Peyer's patch (tissue), 4 donors: ENCODE results near the gene ZNF283. TPM values are rescaled to one million over a fixed set of nuclear protein-coding genes. Genes with fewer than 3 reads are reported as not detected.
A peak's percentile ranks its signal among the peaks of the same experiment; 100 is the strongest.

Experiments used
- DNase-seq, 3 donors: peaks; one replicate each; pipeline ENCODE4 v3.0.0-alpha.2; 2017 to 2019
- H3K27ac ChIP-seq, 4 donors: fragments of 200-600 bp; sonication (generic); one replicate each; pipeline ENCODE4 v1.5.1; 2016 to 2019
- H3K27me3 ChIP-seq, 2 donors: fragments of 200-600 bp; sonication (generic); one replicate each; pipeline ENCODE4 v1.5.1; 2019
- H3K36me3 ChIP-seq, 3 donors: fragments of 200-600 bp; sonication (generic); one replicate each; pipeline ENCODE4 v1.5.1; 2016 to 2019
- H3K4me1 ChIP-seq, 4 donors: fragments of 200-600 bp; sonication (generic); one replicate each; pipeline ENCODE4 v1.5.1; 2016 to 2019
- H3K4me3 ChIP-seq, 4 donors: fragments of 200-600 bp; sonication (generic); 1 replicate in 3 of 4; 2 replicates in 1 of 4; pipeline ENCODE4 v1.5.1; 2016 to 2019; ENCODE audit warnings: mild to moderate bottlenecking in 1 of 4
- H3K9me3 ChIP-seq, 4 donors: fragments of 200-600 bp; sonication (generic); one replicate each; pipeline ENCODE4 v1.5.1; 2016 to 2019; ENCODE audit warnings: mild to moderate bottlenecking in 1 of 4
- POLR2A ChIP-seq, 2 donors: fragments of 450-650 bp; IDR thresholded peaks; one replicate each; pipeline ENCODE4 v1.5.1; 2017; ENCODE audit warnings: antibody characterized with exemption in 2 of 2, mild to moderate bottlenecking in 2 of 2, moderate library complexity in 2 of 2
- total RNA-seq, 4 donors: library from RNA; depleted of rRNA; stranded (reverse); fragments of >200 nt; gene quantifications; one replicate each; pipeline ENCODE4 v1.1.0, GENCODE V29; 2016
- TF ChIP-seq, protein P1 (sequence below), 6 experiments: fragments of 450-650 bp in 4 of 6; fragments of 200-600 bp in 2 of 6; sonication (generic) in 1 of 6; IDR thresholded peaks; one replicate each; pipeline ENCODE4 v1.5.1; 2017 to 2019; ENCODE audit warnings: antibody characterized with exemption in 6 of 6, mild to moderate bottlenecking in 3 of 6, moderate library complexity in 1 of 6

The ZNF283 gene
- total RNA-seq, 4 donors from 2014 or later, result 5.4 to 22.1 (median 11.8) TPM

DNA sequence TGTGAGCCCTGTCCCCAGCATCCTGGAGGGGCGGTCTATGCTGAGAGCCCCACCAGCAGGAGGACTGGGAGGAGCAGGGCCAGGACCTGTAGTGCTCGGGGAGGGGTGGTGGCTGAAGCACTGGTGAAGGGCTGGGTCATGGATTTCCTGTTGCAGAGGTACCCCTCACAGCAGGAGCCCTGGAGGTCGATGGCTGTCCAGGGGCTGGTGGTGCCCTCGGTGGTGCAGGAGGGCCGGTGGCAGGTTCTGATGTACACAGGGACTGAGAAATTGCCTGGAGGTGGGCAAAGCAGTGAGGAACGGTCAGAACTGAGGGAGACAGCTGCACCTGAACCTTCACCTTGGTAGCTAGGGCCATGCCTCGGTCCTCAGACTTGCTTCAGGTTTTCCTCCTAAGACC, 29.6 kb upstream of the ZNF283 start:
- H3K27ac ChIP-seq, result no peak overlapping the region
- no peaks in the 10 kb centered on the region for H3K36me3 ChIP-seq
- H3K4me1 ChIP-seq, result peaks cover 0 to 13% (median 3%) of the 10 kb centered on the region in 4 donors
- no peak overlapping the region for H3K4me3 ChIP-seq
- TF ChIP-seq, protein P1, sequence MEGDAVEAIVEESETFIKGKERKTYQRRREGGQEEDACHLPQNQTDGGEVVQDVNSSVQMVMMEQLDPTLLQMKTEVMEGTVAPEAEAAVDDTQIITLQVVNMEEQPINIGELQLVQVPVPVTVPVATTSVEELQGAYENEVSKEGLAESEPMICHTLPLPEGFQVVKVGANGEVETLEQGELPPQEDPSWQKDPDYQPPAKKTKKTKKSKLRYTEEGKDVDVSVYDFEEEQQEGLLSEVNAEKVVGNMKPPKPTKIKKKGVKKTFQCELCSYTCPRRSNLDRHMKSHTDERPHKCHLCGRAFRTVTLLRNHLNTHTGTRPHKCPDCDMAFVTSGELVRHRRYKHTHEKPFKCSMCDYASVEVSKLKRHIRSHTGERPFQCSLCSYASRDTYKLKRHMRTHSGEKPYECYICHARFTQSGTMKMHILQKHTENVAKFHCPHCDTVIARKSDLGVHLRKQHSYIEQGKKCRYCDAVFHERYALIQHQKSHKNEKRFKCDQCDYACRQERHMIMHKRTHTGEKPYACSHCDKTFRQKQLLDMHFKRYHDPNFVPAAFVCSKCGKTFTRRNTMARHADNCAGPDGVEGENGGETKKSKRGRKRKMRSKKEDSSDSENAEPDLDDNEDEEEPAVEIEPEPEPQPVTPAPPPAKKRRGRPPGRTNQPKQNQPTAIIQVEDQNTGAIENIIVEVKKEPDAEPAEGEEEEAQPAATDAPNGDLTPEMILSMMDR (IDR thresholded peaks at IDR 0.05), result no peak
- TF ChIP-seq POLR2A (IDR thresholded peaks at IDR 0.05), result no peak
- DNase-seq, result no peak
- H3K9me3 ChIP-seq, result no peaks in the 10 kb centered on the region
- H3K27me3 ChIP-seq, result no peaks in the 10 kb centered on the region

DNA sequence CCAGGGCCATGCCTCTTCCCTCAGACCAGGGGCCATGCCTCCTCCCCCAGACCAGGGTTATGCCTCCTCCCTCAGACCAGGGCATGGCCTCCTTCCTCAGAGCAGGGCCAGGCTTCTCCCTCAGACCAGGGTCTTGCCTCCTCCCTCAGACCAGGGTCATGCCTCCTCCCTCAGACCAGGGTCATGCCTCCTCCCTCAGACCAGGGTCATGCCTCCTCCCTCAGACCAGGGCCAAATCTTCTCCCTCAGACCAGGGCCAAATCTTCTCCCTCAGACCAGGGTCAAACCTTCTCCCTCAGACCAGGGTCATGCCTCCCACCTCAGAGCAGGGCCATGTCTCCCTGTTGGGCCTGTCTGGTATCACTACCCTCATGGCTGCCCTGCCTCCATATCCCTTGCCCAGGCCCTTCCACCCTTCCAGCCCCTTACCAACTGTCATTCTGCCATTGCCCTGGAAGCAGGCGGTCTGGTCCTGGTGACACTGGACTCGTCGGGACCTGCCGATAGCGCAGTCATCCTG, 29.0 kb upstream of the ZNF283 start:
- H3K4me3 ChIP-seq, result peak overlapping the region; percentile 34 to 66 (median 55)
- no peak for DNase-seq

DNA sequence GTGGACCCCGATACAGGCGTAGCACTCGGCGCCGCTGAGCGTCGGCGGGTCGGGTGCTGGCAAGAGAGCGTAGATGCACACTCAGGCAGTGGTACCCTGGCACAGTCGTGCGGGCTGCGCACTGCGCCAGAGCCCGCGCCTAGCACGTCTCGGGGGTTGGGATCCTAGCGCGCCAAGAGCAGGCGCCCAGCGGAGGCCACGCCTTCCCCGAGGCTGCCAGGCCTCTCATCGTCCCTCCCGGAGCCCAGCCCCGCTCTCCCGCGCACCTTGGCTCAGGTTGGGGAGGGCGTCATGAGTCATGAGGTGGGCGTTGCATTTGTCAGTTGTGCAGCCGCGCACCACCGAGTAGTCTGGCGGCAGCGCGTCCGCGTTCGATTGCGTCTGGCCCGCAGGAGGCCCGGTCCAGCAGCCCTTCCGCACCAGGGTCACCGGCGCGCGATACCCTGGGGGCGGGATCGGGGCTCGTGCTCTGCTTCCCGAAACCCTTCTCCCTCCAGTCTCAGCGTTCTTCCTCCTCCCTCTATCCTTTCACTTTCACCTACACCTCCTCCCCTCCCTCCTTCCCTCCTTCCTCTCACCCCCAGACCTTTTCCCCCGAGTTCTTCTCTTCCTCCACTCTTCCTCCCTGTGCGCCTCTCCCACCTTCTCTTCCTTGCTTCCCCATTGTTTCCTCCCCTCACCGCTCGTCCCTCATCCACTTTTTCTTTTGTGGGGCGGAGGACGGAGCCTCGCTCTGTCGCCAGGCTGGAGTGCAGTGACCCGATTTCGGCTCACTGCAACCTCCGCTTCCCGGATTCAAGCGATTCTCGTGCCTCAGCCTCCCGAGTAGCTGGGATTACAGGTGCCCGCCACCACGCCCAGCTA, 28.3 kb upstream of the ZNF283 start:
- DNase-seq, result peak in 1 of 3 donors; percentile 77
- H3K27ac ChIP-seq, result no peak overlapping the region
- H3K9me3 ChIP-seq, result no peaks in the 10 kb centered on the region
- H3K4me1 ChIP-seq, result peaks cover 0 to 13% (median 3%) of the 10 kb centered on the region in 4 donors
- no peaks in the 10 kb centered on the region for H3K36me3 ChIP-seq
- TF ChIP-seq POLR2A (IDR thresholded peaks at IDR 0.05), result no peak
- TF ChIP-seq, protein P1 (IDR thresholded peaks at IDR 0.05), result no peak
- H3K4me3 ChIP-seq, result peak overlapping the region; percentile 34 to 66 (median 55)
- H3K27me3 ChIP-seq, result no peaks in the 10 kb centered on the region

More for the DNA sequence above, 29.0 kb upstream of the ZNF283 start:
- no peaks in the 10 kb centered on the region for H3K9me3 ChIP-seq
- TF ChIP-seq, protein P1 (IDR thresholded peaks at IDR 0.05), result no peak
- TF ChIP-seq POLR2A (IDR thresholded peaks at IDR 0.05), result no peak
- H3K27ac ChIP-seq, result no peak overlapping the region
- no peaks in the 10 kb centered on the region for H3K36me3 ChIP-seq
- no peaks in the 10 kb centered on the region for H3K27me3 ChIP-seq
- H3K4me1 ChIP-seq, result peaks cover 0 to 13% (median 3%) of the 10 kb centered on the region in 4 donors

DNA sequence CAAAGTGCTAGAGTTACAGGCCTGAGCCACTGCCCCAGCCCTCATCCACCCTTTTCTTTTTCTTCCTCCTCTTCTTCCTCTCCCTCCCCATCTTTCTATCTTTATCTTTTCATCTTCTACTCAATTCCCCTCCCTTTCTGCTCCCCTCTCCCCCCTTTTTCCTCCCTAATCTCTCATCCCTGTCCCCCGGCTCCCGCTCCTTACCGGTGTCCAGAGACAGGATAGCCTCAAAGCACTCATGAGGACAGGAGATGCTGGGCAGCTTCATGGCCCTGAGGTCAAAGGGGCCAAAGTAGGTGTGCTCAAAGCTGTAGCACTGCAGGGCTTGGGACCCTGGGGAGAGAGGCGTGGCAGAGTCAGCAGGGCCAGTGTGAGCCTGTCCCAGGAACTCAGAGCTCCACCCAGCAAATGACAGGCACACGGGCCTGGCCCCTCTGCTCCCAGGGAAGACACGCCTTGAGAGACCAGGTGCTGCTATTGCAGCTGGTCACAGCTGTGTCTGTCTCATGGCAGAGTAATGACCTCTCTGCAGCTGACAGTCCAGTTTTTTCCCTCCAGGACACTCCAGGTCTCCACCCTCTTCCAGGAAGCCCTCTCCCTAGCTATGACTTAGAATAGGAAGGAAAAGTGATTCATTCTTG, 27.5 kb upstream of the ZNF283 start:
- peak in 1 of 3 donors; percentile 63 for DNase-seq
- Histone ChIP-seq H3K27ac (no peak overlapping the region), H3K27me3 (no peaks in the 10 kb centered on the region), H3K9me3 (no peaks in the 10 kb centered on the region), H3K36me3 (no peaks in the 10 kb centered on the region), H3K4me1 (peaks cover 0 to 13% (median 3%) of the 10 kb centered on the region in 4 donors), H3K4me3 (no peak overlapping the region)
- TF ChIP-seq, protein P1 (IDR thresholded peaks at IDR 0.05), result no peak
- no peak for TF ChIP-seq POLR2A (IDR thresholded peaks at IDR 0.05)

DNA sequence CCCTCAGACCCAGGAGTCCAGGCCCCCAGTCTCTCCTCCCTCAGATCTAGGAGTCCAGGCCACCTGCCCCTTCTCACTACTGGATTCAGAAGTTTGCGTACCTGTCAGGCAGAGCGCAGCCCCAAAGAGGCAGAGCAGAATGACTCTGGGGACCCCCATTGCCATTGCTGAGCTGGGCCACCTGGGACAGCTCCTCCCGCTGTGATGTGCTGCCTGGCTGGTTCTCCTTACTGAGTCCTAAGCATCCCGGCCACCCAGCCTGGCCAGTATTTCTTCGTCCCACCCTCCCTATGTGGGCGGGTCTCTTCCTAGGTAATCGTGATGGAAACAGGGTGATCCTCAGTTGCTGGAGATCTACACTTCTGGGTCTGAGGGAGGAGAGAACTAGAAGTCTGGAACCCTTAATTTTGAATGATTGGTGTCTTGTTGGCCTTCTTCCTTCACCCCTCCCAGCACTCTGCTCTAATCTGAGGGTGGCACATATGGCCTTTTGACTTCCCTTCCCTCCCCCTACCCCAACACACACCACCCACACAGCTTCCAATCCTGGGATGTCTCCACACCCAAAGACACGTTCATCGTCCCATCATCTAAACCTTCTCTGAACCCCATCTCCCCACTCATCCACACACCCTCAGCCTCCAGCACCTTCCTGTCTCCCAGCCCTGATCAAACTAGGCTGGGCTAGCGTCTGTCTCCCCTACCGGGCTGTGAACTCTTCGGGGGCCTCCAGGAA, 24.7 kb upstream of the ZNF283 start, which contains the start of gene LYPD5:
TSS of gene LYPD5 (minus strand) at position 232 of the 736 bp plus-strand sequence. CDS start at position 165, 67 bp downstream.
- TF ChIP-seq POLR2A (IDR thresholded peaks at IDR 0.05), result no peak
- TF ChIP-seq, protein P1 (IDR thresholded peaks at IDR 0.05), result no peak
- no peaks in the 10 kb centered on the region for H3K9me3 ChIP-seq

More for the DNA sequence above, 24.7 kb upstream of the ZNF283 start, which contains the start of gene LYPD5:
- Histone ChIP-seq H3K27ac (no peak within 1 kb of the TSS), H3K4me1 (peaks cover 0 to 13% (median 3%) of the 10 kb centered on the region in 4 donors), H3K36me3 (no peaks in the 10 kb centered on the region), H3K27me3 (no peaks in the 10 kb centered on the region), H3K4me3 (no peak within 1 kb of the TSS)
- DNase-seq, result no peak
